GM18909 (cell line): ENCODE data around the gene PEX5.
"Not testable (repeated sequence)": the region's sequence is repeated elsewhere in the genome, so short reads cannot be mapped to it uniquely, and the experiment has no call there.

Source experiments
- ATAC-seq: cut with Tn5 transposase; IDR thresholded peaks from one replicate; pipeline ENCODE4 v1.9.1; 2021; ENCODE audit warnings: mild to moderate bottlenecking; ENCODE audit not compliant: unreplicated experiment, poor library complexity

PEX5 gene

GRCh38 chr12:7209958-7210357 is 20.5 kb downstream of the PEX5 start:
- no peak for ATAC-seq

DNA sequence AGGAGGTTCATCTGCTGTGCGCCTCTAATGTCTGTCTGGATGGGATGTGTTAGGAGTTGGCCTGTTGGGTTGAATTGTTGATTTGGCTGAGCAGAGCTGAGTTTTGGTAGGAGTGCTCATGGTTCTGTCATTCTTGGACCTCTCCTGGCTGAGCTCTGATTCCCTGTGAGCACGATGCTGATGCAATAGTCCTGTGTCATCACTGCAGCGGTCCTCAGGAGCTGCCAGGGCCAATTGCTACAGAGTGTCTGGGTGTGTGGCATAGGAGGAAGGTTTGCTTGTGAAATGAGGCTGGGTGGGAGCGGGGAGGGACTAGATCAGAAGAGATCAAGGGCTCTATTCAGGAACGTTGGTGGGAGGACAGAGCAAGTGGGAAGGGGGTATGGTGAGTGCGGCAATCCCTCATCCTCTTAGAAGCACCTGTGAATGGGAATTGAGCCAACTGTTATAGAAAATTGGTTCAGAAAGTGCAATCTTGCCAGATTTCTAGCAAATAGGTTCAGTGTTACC is 21.2 kb downstream of the PEX5 start:
- no peak for ATAC-seq

GRCh38 chr12:7212678-7213077 is 23.2 kb downstream of the PEX5 start:
- ATAC-seq, result no peak

GRCh38 chr12:7213745-7214144 is 24.3 kb downstream of the PEX5 start:
- ATAC-seq, result not testable (repeated sequence)

DNA sequence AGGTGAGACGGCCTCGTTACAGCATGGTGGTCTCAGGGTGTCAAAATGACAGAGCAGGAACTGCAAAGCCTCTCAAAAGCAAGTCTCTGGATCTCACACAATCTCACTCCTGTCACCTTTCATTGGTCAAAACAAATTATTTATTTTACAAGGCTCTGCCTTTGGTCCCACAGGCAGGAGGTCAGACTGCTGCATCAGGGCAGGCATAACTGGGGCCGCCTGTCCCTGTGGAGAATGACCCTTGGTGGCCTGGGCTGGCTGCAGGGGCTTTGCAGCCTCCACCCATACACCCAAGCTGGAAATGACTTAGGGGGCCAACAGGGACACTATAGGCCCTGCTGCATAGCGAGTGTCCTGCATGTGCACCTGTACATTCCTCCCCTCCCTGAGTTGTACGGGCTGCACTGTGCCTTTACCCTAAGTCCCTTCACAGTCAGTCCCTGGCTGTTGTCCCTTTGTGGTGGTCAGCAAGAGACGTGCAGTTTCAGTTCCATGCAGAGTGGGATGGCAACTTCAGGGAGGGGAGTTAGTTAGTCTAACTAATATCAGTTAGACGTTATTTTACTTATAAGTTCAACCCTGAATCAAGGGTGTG is 28.1 kb downstream of the PEX5 start:
- no peak for ATAC-seq

GRCh38 chr12:7219599-7220243 is 30.2 kb downstream of the PEX5 start:
- peak; percentile 41 for ATAC-seq

DNA sequence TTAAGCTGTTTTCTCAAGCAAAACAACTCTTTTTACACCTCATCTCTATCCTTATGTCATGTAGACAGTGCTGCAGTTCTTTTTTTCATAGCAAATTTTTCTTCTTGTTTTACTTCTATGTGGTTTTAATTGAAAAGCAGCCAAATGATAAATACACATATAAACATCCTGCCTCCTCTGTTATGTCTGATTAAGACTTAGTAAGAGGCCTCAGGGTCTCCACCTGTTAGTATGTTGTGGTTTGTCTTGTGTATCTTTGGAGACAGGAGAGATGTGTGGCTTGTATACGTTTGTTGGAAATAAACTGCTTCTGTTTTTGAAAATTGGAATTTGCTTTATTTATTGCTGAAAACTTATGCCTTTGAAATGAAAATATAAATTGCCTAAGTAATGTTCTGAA is 32.0 kb downstream of the PEX5 start:
- ATAC-seq, result no peak

- ATAC-seq, result no peak
Observed at GRCh38 chr12:7229741-7230140, 40.3 kb downstream of the PEX5 start.

GRCh38 chr12:7241404-7242005 is 52.0 kb downstream of the PEX5 start:
- ATAC-seq, result no peak

DNA sequence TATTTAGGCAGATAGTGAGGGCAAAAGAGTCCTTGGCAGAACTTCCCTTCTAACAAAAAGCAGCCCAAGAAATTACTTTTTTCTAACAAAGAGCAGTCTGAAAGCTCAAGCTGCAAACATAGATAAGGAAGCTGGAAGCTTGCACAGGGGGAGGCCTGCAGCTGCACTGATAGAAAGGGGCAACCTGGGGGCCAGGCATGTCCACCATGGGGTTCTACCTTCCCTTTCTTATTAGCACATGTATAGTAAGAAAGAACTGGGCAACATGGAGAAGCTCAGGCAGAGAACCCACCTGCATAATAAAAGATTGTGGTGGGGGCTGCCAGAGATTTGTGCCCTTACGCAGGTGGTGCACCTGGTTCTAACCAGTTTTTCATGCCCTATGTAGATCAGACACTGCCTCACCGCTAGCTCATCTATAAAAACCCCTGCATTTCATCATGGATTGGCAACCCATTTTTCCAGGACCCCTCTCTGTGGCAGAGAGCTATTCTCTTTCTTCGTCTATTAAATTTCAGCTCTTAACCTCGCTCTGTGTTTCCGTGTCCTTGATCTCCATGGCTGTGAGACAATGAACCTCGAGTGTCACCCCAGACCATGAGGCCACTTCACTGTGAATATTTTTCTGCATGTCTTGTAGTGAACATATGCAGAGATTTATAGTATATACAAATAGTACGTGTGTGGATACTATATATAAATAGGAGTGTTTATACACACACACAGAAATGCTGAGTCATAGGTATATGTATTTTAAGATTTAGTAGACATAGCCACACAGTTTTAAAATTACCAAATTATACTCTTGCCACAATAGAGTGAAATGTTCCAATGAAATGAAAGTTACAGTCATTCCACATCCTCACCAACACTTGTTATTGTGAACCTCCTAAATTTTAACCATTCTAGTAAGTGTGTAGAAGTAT is 53.0 kb downstream of the PEX5 start:
- no peak for ATAC-seq

- ATAC-seq, result not testable (repeated sequence)
Observed at GRCh38 chr12:7251328-7251996, 62.0 kb downstream of the PEX5 start.

GRCh38 chr12:7259060-7259459 is 69.6 kb downstream of the PEX5 start:
- no peak for ATAC-seq
